Stimulated activated CD4-positive, alpha-beta T cell treated with anti-CD3 and anti-CD28 coated beads, Interleukin-4, amount 100 ng/mL, for 4 hours (primary cell): ENCODE data around the gene XKRX.
A peak's percentile ranks its signal among the peaks of the same experiment; 100 is the strongest.

ENCODE experiments used
- DNase-seq, 2 experiments: peaks; one replicate each; pipeline ENCODE4 v3.0.0-alpha.2; 2020

XKRX gene

DNA sequence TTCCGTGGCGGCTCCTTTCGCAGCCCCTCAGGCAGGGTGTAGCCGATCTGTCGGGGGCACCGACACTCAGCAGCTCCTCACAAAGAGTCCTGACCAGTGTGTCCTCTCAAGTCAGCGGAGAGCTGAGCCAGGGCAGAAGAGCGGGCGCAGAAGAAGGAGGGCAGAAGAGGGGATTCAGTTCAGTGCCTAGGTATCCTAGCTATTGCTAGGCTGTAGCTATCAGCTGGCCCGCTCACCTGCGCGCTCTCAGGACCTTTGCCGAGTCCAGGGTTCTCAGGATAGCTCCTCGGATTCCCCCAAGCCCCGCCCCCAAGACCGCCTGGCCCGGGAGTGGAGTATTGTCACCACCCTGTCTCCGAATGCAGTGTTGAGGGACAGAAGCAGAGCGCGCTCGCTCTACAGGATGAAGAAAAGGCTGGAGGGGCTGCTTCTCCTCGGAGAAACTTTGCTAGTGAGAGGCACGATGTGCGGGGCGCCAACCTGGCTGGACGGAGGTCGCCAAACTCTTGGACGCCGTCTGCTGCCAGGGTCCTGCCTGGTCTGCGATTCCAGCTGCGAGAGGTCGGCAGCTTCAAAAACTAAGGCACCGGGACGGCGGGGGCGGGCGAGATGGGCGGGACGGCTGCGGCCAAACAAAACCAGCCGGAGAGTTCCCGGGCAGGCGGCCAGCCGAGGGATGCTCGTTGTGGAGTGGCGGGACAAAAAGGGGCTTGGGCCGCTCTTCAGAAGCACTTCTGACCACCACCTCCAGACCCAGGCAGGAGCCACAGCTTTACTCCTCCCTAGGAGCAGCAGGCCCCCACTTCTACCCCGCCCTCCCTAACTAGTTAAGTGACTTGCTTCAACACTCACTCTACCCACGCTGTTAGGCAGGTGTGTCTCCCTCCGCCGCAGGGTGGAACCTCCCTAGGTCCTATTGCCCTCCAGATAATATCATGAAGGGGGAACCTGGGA lies at the start of gene XKRX:
Gene XKRX (minus strand): TSS at position 258 of the 954 bp plus-strand sequence. CDS start 613 bp downstream, outside the sequence.
- peak; percentile 27 to 50 for DNase-seq

DNA sequence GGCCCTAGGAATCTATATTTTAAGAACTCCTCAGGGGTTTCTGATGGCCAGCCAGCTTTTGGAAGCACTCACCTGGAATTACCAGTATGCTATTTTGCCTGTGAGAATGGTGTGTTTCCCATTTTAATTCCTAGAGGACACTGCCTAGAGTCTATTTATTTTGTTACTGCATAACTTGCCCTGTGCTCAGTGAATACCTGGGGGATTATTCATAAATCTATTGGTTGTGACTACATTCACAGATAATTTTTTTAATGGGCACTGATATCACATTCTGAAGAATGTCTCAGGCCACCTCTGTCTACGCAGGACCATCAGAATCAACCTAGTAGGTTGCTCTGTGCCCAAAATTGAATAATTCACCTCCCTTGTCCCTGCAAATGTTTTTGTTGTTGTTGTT lies 47.5 kb upstream of the XKRX start:
- no peak for DNase-seq

DNA sequence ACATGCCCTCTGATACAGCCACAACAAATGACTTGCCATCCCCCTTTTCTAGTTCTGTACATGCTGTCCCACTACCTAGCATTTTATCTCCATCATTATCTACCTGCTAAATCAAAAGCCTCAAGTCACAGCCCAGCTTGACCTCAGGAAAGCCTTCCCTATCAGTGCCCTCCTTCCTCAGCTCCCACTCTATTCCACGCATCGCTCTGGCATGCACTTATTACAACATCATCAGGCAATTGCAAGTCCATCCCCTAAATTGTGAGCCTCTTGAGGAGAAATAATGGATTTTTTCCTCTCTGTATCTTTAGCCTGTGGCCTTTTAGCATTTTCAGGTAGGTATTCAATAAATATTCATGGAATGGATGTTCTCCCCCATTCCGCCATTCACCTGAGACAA lies 46.5 kb upstream of the XKRX start:
- no peak for DNase-seq

GRCh38 chrX:100973411-100973810 lies 44.7 kb upstream of the XKRX start:
- DNase-seq = no peak

- no peak for DNase-seq
Measured at GRCh38 chrX:100969936-100970335, 41.2 kb upstream of the XKRX start.

DNA sequence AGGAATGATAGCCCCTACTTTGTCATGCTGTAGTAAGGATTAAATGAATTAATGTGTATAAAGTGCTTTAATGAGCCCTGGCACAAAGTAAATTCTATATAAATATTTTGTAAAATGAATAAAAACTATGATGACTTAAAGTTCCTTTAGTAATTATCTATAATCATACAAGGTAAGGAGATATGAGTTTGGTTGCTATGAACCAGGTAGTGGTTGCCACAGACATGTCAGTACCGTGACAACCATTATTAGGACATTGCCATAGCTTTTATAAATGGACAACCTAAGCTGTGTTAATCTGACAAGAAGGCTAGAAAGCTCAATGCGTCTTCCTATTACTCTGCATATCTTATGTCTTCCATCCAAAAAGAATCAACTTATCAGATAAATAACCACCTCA lies 40.7 kb upstream of the XKRX start, which contains the start of gene ARL13A:
Gene ARL13A (plus strand): TSS at position 301 of the 400 bp plus-strand sequence. CDS start 3,982 bp downstream, outside the sequence.
- no peak for DNase-seq

- DNase-seq = no peak
Measured at GRCh38 chrX:100964362-100964761, 35.6 kb upstream of the XKRX start.

DNA sequence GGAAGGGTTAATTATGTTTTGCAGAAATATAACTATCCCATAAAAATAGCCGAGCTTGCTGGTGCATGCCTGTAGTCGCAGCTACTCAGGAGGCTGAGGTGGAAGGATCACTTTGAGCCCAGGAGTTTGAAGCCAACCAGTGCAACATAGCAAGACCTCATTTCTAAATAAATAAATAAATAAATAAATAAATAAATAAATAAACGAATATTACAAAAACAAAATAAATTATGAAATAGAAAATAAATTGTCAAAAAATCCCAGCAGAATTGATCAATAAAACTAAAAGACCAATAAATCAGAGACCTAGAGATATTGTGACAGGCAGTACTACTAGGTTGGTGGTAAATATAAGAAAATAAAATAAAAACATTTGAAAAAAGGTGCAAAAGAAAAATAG lies 34.1 kb upstream of the XKRX start:
- no peak for DNase-seq

DNA sequence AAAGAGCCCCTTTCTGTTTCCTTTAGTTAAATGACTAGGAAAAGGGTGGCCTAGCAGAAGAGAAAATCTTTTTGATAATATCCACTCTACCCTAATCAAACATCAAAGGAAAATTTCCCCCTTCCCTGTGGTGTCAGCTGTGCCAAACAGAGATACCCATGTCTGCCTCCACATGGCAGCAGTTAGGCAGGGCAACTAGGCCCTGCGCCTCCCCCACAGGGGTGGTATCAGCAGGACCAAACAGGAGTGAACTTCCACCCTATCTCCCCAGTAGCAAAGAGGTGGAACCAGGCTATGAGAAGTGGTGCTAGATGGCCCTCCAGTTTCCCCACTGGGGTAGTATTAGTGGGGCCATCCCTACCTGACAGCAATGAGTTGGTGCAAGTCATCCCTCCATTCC lies 19.8 kb upstream of the XKRX start:
- DNase-seq = no peak

- no peak for DNase-seq
Measured at GRCh38 chrX:100946299-100946927, 17.7 kb upstream of the XKRX start.

DNA sequence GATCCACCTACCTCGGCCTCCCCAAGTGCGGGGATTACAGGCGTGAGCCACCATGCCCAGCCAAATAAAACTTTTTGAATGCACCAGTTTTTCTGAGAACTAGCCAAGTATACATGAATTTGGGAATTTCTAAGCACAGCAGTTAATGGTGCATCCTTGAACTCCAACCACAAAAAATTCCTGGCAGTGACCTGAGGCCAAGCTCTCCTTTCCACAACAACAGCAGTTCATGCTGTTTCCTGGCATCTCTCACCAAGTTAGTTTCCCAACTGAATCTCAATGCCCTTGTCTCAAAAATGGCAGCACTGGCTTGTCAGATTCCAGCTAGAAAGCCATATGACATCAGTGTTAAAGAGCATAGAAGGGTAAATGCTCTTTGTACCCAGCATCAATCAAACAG lies 15.9 kb upstream of the XKRX start:
- no peak for DNase-seq

GRCh38 chrX:100939333-100939732 lies 10.6 kb upstream of the XKRX start:
- DNase-seq = no peak

DNA sequence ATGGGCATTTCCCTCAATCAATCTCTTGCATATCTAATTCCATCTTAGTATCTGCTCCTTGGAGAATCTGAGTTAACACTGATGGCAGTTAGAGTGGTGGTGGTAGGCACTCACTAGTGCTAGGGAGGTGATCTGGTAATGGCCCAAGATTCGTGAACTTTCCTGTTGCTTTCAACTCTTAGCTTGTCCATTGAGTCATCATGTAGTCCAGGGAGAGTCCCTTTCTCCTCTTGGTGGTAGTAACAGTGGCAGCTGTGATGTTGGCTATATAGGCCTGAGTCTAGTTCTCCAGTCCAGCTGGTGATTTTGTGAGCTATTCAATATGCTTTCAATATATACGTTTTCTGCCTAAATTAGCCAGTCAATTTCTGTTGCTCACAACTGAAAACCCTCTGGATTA lies 7.0 kb upstream of the XKRX start:
- DNase-seq = no peak

DNA sequence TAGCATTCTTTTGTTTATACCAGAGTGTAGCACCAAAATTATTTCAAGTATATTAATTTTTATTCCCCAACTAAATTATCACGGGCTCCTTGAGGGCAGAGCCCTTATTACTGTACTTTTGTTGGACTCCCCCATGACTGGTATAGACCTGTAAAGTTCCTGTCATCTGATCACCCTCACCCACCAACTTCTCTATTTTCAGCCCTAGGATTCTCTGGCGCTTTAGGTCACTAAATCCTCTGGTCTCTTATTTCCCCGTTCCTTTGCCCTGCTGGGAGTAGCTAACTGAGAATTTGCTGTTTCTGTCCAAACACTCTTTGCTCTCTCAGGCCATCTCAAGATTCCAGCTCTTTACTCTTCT lies 3.2 kb upstream of the XKRX start:
- DNase-seq = no peak

DNA sequence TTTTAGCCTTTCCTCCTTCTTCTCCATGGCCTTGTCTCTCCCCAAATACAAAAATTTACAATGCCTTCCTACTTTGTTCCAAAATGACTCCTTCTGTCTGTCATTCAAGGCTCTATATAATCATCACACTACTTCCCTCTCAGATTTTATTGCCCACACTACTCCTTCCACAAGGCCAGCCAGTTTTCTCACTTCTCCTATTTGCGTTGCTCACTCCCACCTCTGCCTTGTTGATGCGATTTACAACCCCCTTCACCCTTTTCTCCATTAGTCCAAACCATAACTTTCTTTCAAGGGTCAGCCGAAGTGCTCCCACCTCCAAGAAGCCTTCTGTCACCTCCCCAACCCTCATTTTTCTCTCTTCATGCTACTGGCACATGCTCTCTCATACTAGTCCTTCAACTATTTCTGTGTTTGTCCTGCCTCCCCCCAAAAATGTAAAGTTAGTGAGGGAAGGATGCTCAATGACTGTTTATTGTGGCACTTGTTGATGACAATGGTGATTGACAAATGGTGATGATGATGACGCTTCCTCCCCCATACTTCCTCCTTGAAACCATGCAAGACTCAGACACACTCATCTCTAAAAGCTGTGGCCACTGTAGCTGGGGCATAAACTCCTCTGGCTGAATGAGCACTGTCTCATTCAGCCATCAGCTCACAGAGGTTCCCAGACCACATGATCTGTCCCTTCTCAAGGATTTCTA lies 2.7 kb upstream of the XKRX start:
- no peak for DNase-seq

- no peak for DNase-seq
Measured at GRCh38 chrX:100926453-100926852, 2.3 kb downstream of the XKRX start.

GRCh38 chrX:100924375-100924774 lies 4.3 kb downstream of the XKRX start:
- DNase-seq = no peak

GRCh38 chrX:100915562-100915961 lies 13.2 kb downstream of the XKRX start:
- DNase-seq = no peak

DNA sequence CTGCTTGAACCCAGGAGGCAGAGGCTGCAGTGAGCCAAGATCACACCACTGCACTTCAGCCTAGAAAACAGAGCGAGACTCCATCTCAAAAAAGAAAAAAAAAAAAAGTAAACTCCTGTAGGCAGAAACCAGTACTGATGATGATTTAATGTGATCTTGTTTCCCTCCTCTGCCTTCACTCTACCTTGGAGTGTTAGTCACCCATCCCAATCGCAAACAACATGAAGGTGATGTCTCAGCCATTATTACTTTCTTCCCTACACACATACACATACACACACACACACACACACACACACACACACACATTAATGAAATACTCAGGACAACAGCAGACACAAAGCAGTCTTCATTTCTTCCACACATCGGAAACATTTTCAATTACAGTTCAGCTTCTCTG lies 15.6 kb downstream of the XKRX start:
- no peak for DNase-seq

DNA sequence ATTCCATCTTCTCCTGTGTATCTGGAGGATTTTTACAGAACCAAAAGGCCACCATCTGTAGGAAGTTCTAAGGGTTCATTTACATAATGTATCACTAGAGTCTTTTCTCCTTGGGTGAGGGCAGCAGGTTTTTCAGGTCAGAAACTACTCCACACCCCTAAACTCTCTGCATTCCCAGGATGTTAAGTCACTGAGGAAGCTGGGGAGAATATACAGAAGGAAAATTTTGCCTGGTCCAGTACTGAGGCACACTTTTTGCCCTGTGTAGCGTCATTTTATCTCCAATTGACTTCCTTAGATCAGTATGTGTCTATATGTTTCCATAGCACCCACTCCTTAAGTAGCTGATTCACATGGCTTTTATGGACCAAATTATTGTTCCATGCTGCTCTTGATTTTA lies 17.0 kb downstream of the XKRX start:
- no peak for DNase-seq

- DNase-seq = no peak
Measured at GRCh38 chrX:100905620-100906019, 23.1 kb downstream of the XKRX start.

DNA sequence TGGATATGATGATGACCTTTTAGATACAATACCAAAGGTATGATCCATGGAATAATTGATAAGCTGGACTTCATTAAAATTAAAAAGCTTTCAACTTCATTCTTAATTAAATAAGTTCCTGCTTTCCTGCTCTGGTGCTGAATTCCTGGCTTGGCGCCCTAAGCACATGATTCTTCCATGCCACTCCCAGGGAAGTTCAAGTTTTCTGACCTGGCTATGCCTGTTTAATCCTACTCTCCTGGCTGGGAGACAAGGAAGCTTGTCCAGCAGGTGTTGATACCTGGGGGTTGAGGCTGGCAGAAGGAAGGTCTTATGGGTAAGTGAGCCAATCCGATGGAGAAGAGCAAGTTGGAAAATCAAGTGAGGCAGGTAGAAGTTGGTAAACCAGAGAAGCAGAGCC lies 24.3 kb downstream of the XKRX start:
- DNase-seq = no peak

- DNase-seq = no peak
Measured at GRCh38 chrX:100895365-100896075, 33.2 kb downstream of the XKRX start.
